GM10266 (cell line): ENCODE results near the gene COL5A1.

ENCODE experiments used
- DNase-seq: peaks from one replicate; pipeline ENCODE4 v3.0.0; 2012; ENCODE audit errors: extremely low spot score
- CTCF ChIP-seq: IDR thresholded peaks from 2 replicates; pipeline ENCODE4 v1.5.1; 2012; ENCODE audit warnings: mild to moderate bottlenecking, low read depth; ENCODE audit not compliant: control insufficient read depth, insufficient read depth; ENCODE audit errors: missing control alignments

The COL5A1 gene

GRCh38 chr9:134650431-134651190 is 9.0 kb downstream of the COL5A1 start:
- no peak for TF ChIP-seq CTCF
- DNase-seq = no peak

- no peak for TF ChIP-seq CTCF
- DNase-seq = no peak
Measured at GRCh38 chr9:134651226-134651905, 9.8 kb downstream of the COL5A1 start.

DNA sequence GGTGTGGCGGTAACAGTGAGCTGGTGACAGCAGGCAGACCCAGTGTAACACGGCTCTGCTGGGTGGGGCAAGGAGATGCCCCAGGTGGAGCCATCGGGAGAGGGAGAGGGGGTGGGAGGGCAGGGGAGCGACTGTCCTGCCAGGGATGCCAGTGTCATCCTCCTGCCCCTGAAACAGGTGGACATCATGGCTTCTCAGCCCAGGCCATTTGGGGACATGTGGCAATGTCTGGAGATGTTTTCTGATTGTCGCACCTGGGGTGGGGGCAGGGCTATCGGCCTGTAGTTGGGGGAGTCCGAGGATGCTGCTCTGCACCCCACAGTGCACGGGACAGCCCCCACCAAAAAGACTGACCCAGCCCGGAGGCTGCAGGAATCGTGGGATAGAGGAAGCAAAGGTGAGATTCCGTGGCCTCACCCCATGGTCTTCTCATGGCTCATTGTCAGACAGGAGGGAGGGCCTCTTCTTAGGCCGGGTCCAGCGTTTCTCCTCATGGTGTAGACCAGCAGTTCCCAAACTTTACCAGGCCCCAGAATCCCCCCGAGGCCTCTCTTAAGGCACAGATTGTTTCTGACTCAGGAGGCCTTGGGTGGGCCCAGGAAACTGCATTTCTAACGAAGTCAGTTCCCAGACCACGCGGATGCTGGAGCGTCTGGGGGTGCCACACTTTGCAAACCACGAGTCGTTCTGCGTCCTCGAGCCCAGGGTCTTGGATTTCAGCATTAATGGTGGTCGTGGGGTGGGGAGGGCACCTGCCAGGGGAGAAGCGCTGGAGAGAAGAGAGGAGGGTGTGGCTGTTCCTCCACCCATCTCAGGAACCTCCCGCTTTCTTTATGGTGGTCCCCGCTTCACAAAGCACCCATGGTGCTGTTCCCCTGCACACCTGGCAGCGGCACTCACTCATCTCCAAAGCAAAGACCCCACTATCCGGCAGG is 11.0 kb downstream of the COL5A1 start:
- no peak for DNase-seq
- TF ChIP-seq CTCF = no peak

DNA sequence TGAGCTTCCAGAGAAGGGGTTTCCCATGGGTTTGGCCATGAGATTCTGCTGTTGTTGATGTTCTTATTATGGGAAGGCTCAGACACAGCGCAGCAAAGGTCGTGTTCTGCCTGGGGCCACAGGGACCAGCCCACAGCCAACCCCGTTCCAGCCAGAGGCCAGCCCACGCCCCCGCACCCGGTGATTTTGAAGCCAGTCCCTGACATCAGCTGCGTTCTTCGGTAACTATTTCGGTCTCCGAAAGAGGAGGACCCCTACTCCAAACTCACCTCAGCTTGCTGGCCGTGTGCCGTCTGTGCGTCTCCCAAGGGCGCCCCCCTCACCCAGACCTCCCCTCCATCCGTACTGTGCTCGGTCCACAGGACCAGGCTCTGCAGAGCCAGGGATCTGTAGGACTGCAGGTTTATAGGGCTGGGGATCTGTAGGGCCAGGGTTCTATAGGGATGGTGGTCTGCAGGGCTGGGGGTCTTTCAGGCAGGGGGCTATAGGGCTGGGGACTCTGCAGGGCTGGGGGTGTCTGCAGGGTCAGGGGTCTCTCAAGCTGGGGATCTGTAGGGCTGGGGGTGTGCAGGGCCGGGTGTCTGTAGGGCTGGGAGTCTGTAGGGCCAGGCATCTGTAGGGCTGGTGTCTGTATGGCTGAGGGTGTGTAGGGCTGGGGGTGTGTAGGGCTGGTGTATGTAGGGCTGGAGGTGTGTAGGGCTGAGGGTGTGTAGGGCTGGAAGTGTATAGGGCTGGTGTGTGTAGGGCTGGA is 11.8 kb downstream of the COL5A1 start:
- no peak for TF ChIP-seq CTCF
- DNase-seq = no peak

DNA sequence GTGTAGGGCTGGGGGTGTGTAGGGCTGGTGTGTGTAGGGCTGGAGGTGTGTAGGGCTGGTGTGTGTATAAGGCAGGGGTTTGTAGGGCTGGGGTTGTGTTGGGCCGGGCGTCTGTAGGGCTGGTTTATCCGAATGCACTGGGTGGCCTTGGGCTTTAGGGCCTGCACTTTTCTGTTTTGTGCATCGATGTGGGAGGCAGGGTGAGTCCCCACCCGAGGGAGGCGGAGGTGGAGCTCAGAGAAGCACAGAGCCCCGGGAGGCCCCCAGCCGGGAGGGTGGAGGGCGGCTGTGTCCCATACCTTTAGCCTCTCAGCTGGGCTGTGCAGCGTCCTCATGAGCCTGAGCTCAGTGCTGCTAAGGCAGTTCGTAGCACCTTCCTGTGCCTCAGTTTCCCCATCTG is 13.5 kb downstream of the COL5A1 start:
- no peak for TF ChIP-seq CTCF
- no peak for DNase-seq

DNA sequence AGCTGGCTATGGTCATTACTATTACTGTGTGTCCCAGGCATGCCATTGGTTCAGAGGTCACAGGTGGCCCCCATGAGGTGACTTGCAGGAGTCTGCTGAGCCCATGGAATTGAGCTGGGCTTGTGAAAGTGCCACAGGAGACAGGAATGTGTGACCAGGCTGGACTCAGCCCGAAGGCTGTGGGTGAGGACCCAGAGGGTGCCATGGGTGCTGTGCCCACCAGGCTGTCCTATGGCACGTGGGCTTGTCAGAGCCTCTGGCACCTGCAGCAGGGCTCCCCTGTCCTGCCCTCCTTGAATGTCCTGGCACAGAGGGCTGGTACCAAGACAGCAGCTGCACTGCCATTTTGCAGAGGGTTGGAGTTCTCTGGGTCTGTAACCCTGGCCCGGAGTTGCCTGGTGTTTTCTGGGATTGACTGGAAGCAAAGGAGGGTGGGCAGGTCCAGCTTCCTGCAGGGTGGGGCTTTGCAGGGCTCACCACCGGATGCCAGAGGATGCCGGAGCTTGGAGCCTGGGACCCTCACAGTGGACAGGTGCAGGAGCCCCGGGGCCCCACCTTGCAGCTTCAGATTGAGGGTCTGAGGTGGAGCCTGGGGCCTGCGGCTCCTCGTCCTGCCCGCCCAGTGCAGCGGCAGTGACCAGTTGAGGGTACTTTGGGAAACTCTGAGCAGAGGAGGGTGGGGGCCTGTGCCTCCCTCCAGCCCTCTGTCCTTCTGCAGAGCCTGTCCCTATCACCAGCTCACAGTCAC is 14.2 kb downstream of the COL5A1 start:
- TF ChIP-seq CTCF = no peak
- DNase-seq = no peak
